Measurements from ENCODE around the gene ADCYAP1R1. TPM values are rescaled to one million over a fixed set of nuclear protein-coding genes. Genes with fewer than 3 reads are reported as not detected.

ADCYAP1R1 gene
- total RNA-seq, 2 donors from 2014 or later = 0.86 to 3.1 TPM

- no peaks in the 10 kb centered on the region for H3K36me3 ChIP-seq
- H3K4me3 ChIP-seq = no peak overlapping the region
- H3K27me3 ChIP-seq = no peaks in the 10 kb centered on the region
- no peaks in the 10 kb centered on the region for H3K4me1 ChIP-seq
- no peak overlapping the region for H3K27ac ChIP-seq
- TF ChIP-seq CTCF (IDR thresholded peaks at IDR 0.05) = no peak
- H3K9me3 ChIP-seq = no peaks in the 10 kb centered on the region
- DNase-seq (ENCODE audit: low spot score) = no peak
These were observed 68.8 kb downstream of the ADCYAP1R1 start for GRCh38 chr7:31120800-31121513.

GRCh38 chr7:31121601-31122000, 69.5 kb downstream of the ADCYAP1R1 start:
- Histone ChIP-seq H3K36me3 (no peaks in the 10 kb centered on the region), H3K4me3 (no peak overlapping the region), H3K27ac (no peak overlapping the region), H3K9me3 (no peaks in the 10 kb centered on the region), H3K27me3 (no peaks in the 10 kb centered on the region), H3K4me1 (no peaks in the 10 kb centered on the region)
- no peak for TF ChIP-seq CTCF (IDR thresholded peaks at IDR 0.05)
- DNase-seq (ENCODE audit: low spot score) = peak; percentile 30

- Histone ChIP-seq H3K36me3 (no peaks in the 10 kb centered on the region), H3K27me3 (no peaks in the 10 kb centered on the region), H3K4me3 (no peak overlapping the region), H3K9me3 (no peaks in the 10 kb centered on the region), H3K27ac (no peak overlapping the region), H3K4me1 (no peaks in the 10 kb centered on the region)
- DNase-seq (ENCODE audit: low spot score) = peak; percentile 77
- peak; percentile 46 to 91 for TF ChIP-seq CTCF (IDR thresholded peaks at IDR 0.05)
These were observed 70.5 kb downstream of the ADCYAP1R1 start for GRCh38 chr7:31122649-31123058.

- Histone ChIP-seq H3K27ac (no peak overlapping the region), H3K4me1 (no peaks in the 10 kb centered on the region), H3K9me3 (no peaks in the 10 kb centered on the region), H3K36me3 (no peaks in the 10 kb centered on the region), H3K4me3 (no peak overlapping the region), H3K27me3 (no peaks in the 10 kb centered on the region)
- TF ChIP-seq CTCF (IDR thresholded peaks at IDR 0.05) = no peak
- peak; percentile 50 for DNase-seq (ENCODE audit: low spot score)
These were observed 71.2 kb downstream of the ADCYAP1R1 start for GRCh38 chr7:31123321-31123720.

GRCh38 chr7:31123726-31124125, 71.6 kb downstream of the ADCYAP1R1 start:
- Histone ChIP-seq H3K4me3 (no peak overlapping the region), H3K27me3 (no peaks in the 10 kb centered on the region), H3K36me3 (no peaks in the 10 kb centered on the region), H3K9me3 (no peaks in the 10 kb centered on the region), H3K27ac (no peak overlapping the region), H3K4me1 (no peaks in the 10 kb centered on the region)
- TF ChIP-seq CTCF (IDR thresholded peaks at IDR 0.05) = no peak
- peak; percentile 51 for DNase-seq (ENCODE audit: low spot score)

- Histone ChIP-seq H3K4me3 (no peak overlapping the region), H3K36me3 (no peaks in the 10 kb centered on the region), H3K27me3 (no peaks in the 10 kb centered on the region), H3K9me3 (no peaks in the 10 kb centered on the region), H3K4me1 (no peaks in the 10 kb centered on the region), H3K27ac (no peak overlapping the region)
- no peak for TF ChIP-seq CTCF (IDR thresholded peaks at IDR 0.05)
- DNase-seq (ENCODE audit: low spot score) = peak; percentile 53
These were observed 73.1 kb downstream of the ADCYAP1R1 start for GRCh38 chr7:31125171-31125570.

Measured in right atrium auricular region (tissue), 2 donors.